ENCODE results near the gene NTSR1. TPM values are rescaled to one million over a fixed set of nuclear protein-coding genes. Genes with fewer than 3 reads are reported as not detected.

NTSR1 gene
- total and polyA plus RNA-seq, 11 donors: 0.01 to 0.32 (median 0.07) TPM; not detected in 7

DNA sequence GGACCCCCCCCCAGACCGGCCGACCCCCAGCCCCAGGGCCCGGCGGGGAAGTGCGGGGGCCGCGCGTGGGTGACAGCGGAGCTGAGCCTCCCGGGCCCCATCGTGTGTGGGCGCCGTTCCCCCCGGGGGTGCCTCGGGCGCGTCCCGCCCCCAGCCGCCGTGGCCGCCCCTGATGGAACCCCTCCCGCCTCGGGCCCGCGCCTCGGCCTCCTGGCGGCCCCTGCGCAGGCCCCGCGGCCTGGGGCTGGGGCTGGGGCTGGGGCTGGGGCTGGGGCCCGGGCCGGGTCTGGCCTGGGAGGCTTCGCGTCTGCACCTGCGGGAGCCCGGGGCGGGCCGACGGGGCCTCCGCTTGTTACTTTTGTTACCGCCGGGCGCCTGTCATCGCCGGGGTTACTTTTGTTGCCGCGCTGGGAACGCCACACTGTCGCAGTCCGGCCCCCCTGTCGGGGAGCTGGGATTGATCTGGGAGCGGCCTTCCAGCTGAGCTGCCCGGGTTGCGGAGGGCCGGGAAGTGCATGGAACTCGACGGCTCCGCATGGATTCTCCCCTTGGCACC lies 96.6 kb downstream of the NTSR1 start:
- Histone ChIP-seq H3K4me3 (peak overlapping the region; percentile 75 to 100 (median 96)), H3K36me3 (peaks cover 0 to 54% (median 33%) of the 10 kb centered on the region in 9 donors), H3K27ac (peak overlapping the region; percentile 63 to 95 (median 90)), H3K9me3 (no peaks in the 10 kb centered on the region), H3K4me1 (peaks cover 0 to 67% (median 40%) of the 10 kb centered on the region in 12 donors), H3K27me3 (no peaks in the 10 kb centered on the region)
- no peak for TF ChIP-seq CTCF (IDR thresholded peaks at IDR 0.05)
- TF ChIP-seq POLR2A (IDR thresholded peaks at IDR 0.05): no peak
- intact Hi-C loops (cut with DNase I): loop anchor here in 7 of 10 donors (1.0 to 10.0 kb wide), 7 partner anchors 128 to 500 kb away; partner anchors contain the start of gene ADRM1 (in 1 of the 7)
- DNase-seq: no peak
- WGBS, 4 donors: 0 to 2% (median 1%) methylated on average over 17 to 58 of the region's 58 CpGs
- ATAC-seq: peak in 2 of 4 donors; percentile 2 to 36

- Histone ChIP-seq H3K4me1 (peaks cover 0 to 64% (median 40%) of the 10 kb centered on the region in 12 donors), H3K9me3 (no peaks in the 10 kb centered on the region), H3K36me3 (peaks cover 4 to 54% (median 35%) of the 10 kb centered on the region in 9 donors), H3K4me3 (peak overlapping the region; percentile 75 to 100 (median 96)), H3K27me3 (no peaks in the 10 kb centered on the region), H3K27ac (peak overlapping the region in 11 of 12 donors; percentile 80 to 95 (median 91))
- TF ChIP-seq CTCF (IDR thresholded peaks at IDR 0.05): no peak
- TF ChIP-seq POLR2A (IDR thresholded peaks at IDR 0.05): no peak
- WGBS, 4 donors: 33 to 46% (median 38%) methylated on average over 13 to 25 of the region's 25 CpGs
- peak in 4 of 5 donors; percentile 57 to 83 (median 68) for DNase-seq
- intact Hi-C loops (cut with DNase I): loop anchor here in 9 of 10 donors (1.0 to 10.0 kb wide), 8 partner anchors 129 to 501 kb away; partner anchors contain the start of gene ADRM1 (in 1 of the 9)
- peak in 1 of 4 donors; percentile 7 for ATAC-seq
Observed at GRCh38 chr20:62805711-62806382, 97.2 kb downstream of the NTSR1 start.

GRCh38 chr20:62806383-62807050 lies 97.9 kb downstream of the NTSR1 start:
- DNase-seq (no peak), ATAC-seq (no peak)
- Histone ChIP-seq H3K27me3 (no peaks in the 10 kb centered on the region), H3K27ac (peak overlapping the region in 6 of 12 donors; percentile 2 to 94 (median 93)), H3K4me1 (peaks cover 0 to 57% (median 38%) of the 10 kb centered on the region in 12 donors), H3K36me3 (peaks cover 4 to 54% (median 41%) of the 10 kb centered on the region in 9 donors), H3K4me3 (peak overlapping the region in 9 of 12 donors; percentile 75 to 100 (median 99)), H3K9me3 (no peaks in the 10 kb centered on the region)
- TF ChIP-seq POLR2A (IDR thresholded peaks at IDR 0.05) (no peak), CTCF (IDR thresholded peaks at IDR 0.05) (no peak)
- WGBS, 4 donors: 67 to 83% (median 74%) methylated on average over 11 of the region's 11 CpGs
- intact Hi-C loops (cut with DNase I): loop anchor here in 9 of 10 donors (2.0 to 10.0 kb wide), 7 partner anchors 129 to 502 kb away; partner anchors contain the start of gene ADRM1 (in 1 of the 9)

All from heart left ventricle (tissue), 16 donors.